Stimulated activated CD8-positive, alpha-beta memory T cell treated with anti-CD3 and anti-CD28 coated beads, Interleukin-7, amount 100 ng/mL, for 48 hours (primary cell): ENCODE data around the gene CCDC54.
"Not testable (repeated sequence)": the region's sequence is repeated elsewhere in the genome, so short reads cannot be mapped to it uniquely, and the experiment has no call there.

Experiments
- DNase-seq, 2 donors: peaks; one replicate each; pipeline ENCODE4 v3.0.0-alpha.2; 2020; ENCODE audit warnings: low read depth in 1 of 2; ENCODE audit errors: extremely low read depth in 1 of 2

CCDC54 gene

DNA sequence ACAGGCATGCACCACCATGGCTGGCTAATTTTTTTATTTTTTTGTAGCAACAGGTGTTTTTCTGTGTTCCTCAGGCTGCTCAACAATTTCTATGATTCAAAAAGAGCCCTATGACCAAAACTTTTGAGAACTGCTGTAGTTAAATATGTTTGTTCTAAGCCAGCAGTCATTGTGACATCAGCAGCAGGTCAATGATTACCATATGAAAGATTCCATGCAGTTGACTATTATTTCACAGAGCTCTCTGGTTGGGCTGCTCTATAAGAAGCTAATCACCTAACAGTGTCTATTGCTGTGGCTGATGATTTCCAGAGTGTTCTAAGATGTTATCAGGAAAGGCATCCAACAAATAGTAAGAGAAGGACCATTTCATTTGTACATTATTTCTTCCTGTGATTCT is at the start of gene CCDC54:
TSS of gene CCDC54 (plus strand) at position 289 of the 400 bp plus-strand sequence. CDS start 149 bp downstream, outside the sequence.
- no peak for DNase-seq

DNA sequence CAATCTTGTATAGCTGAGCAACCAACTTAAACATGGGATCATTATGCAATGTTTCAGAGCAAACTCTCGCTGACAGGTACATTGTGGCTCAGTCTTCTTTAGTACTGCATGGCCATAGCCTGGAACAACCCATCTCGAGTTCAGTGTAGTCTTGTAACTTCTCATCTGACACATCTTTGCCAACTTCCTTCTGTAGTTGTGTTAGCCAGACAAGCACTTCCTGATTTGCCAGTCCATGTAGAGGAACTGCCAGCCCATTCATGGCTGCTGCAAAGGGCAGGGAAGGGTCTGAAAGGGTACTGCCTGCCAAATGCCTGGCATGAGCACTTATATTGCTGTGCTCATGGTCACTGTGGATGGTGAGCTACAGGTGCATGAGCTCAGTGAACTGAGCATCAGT is 49.2 kb upstream of the CCDC54 start:
- DNase-seq: no peak

DNA sequence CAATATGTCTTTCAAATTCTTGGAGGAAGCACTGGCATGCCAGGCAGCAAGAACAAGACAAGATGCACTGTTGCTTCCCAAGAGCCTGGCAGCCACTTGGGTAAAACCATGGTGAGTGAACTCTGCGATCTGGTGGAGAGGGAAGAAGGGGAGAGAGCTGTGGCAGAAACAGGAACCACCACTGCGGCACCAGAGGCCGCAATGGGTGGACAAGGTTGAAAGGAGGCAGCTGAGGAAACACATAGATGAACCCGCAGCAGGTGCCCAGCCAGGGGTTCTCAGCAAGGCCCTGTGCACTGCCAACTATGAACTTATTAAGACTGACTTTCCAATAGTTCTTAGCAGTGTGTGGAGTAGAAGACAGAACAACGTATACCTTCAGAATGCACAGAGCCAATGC is 48.2 kb upstream of the CCDC54 start:
- DNase-seq: no peak

DNA sequence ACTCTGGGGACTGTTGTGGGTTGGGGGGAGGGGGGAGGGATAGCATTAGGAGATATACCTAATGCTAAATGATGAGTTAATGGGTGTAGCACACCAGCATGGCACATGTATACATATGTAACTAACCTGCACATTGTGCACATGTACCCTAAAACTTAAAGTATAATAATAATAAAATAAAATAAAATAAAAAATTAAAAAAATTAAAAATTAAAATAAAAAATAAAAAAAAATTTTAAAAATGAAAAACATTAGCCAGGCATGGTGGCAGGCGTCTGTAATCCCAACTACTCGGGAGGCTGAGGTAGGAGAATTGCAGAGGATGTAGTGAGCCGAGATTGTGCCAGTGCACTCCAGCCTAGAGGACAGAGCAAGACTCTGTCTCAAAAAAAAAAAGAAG is 37.5 kb upstream of the CCDC54 start:
- not testable (repeated sequence) for DNase-seq

DNA sequence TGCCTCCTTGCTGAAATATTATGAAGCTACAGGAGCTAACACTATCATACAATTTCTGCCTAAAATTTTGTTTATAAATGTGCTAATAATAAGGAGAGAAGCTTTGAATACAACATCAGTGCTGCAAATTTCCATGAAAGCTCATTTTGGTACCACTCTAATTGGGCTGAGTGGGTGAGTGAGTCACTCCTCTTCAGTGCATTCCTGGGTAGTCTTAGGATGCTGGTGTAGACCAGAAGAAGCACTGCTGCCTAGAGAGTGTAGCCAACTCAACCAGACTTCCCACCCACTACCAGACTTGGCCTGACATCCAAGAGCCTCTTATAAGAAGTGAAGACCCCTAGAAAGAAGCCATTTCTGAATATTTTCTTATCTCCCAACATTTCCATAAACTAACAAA is 32.5 kb upstream of the CCDC54 start:
- DNase-seq: no peak

DNA sequence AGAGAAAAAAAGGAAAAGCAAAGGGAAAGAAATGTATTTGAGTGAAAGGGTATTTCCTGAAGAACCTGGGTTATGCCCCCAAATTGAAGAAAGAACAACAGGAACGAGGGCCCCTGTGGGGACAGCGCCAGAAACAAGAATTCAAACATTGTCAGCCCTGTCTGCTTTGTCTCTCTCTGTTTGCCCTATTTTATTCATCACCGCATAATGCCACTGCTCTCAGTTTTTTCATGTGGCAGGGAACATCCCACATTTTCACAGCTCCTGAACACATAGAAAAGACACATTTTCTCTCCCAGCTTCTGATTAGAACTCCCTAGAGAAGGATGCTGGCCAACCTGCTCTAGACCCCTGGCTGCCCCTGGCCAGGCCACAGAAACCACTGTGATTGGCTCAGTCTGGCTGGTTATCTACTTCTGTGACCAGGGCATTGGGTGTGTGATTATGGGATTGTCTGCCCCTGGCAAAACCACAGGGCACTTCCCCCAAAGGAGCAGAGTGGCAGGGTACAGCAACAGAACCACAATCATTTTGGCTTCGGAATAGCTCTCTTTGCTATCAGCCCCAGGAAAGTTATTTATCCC is 31.3 kb upstream of the CCDC54 start:
- no peak for DNase-seq

DNA sequence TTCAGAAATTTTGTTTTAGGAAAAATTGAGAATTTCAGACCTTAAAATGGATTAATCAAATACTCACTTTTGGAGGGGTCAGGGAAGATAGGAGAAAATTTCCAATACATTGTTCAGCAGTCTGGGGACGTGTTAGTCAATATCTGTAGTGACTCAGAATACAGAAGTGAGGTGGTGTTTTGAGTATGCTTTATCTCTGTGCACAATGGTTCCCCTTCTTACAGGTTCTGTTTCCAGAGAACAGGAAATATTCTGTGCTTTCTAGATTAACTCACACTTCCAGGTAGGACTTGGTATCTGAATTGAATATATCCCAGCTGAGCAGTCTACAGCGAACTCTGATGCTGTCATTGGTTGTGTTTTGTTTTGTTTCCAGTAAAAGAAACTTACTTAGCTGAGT is 30.7 kb upstream of the CCDC54 start:
- DNase-seq: no peak

DNA sequence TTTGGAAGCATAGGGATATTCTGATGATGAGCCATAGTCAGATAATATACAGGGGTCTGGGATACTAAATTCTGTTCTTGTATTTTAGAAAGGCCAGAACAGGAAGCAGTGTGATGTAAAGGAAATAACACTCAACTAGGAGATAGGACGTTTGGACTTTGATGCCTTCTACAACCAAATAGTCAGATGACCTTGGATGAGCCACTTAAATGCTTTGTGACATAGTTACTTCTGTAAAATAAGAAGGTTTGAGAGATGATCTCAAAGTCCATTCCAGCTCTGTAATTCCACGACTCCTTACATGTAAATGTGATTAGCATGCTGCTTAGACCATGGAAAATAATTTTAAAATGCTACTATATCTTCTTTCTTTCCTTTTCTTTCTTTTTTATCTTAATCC is 29.5 kb upstream of the CCDC54 start:
- no peak for DNase-seq

DNA sequence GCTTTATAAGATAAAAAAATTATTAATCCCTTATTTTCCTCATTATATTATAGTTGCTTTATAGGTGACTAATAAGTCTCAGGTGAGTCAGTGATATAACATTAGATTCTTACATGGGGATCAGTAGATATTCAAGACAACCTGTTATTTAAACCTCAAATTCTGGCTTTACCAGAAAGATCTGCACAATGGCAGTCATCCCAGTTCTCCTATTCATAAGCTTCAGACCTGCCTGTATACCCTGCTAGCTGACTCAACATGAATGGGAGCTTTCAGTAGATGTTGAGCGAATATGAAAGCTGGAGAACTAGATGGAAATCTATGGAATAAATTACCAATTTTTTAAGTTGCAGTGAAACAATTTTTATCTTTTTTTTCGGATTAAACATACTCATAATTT is 20.5 kb upstream of the CCDC54 start:
- no peak for DNase-seq

DNA sequence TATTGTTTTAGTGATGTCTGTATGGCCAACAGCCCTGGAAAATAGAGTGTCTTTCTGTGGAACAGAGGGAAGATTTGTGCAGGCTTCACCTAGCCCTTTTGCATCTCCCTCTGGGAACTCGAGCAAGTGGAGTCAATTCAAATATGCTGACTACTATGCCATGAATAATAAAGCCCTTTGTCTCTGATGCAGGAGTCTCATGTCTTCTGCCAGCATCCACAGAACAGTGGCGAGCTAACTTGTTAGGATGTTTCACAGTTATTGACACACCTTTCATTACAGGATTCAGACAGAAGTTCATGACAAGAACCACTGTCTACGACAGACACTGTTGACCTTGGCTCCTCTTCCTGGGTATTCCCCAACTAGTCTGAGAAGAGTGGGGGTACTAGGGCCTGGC is 15.6 kb upstream of the CCDC54 start:
- DNase-seq: no peak

DNA sequence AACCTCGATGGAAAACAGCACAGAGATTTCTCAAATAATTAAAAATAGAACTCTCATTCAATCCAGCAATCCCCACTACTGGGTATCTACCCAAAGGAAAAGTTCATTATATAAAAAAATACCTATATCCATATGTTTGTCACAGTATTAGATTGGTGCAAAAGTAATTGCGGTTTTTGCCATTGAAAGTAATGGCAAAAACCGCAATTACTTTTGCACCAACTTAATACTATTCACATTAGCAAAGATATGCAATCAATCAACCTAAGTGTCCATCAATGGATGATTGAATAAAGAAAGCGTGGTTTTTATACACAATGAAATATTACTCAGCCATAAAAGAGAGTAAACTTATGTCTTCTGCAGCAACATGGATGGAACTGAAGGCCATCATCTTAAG is 12.2 kb upstream of the CCDC54 start:
- DNase-seq: no peak

DNA sequence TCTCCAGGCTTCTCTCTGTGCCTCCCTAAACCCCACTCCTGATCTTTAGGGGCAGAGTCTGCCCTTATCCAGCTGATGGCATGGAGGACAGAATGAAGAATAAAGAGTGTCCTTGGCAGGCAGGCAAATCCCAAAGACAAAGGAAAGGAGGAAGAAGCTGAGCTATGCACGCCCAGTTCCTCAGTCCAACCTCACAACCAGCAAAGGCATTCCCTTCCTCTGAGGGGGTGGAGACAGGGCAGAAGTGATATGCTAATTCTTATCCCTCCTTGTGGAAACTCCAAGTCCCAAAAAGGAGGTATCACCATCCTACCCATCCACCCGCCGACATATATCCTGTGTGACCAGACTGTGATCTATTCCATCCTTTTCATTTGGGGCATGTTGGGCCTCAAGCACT is 10.5 kb upstream of the CCDC54 start:
- no peak for DNase-seq

DNA sequence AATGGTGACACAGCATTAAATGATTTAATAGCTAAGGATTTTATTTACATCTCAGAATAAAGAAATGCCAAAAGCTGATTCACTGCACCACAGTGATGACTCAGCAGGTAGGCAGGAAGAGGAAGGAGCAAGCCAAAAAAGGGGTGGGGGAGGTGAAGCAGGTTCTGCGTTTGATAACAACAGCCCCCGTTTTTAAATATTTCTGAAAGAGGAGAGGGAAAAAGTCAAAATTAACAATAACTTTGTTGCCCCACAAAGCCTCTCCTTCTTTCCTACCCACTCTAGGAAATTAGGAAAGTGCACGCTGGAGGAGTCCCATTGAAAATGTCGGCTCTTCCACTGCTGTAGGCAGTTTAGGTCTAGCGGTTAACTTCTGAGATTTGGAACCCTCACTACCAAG is 9.9 kb upstream of the CCDC54 start:
- DNase-seq: no peak

DNA sequence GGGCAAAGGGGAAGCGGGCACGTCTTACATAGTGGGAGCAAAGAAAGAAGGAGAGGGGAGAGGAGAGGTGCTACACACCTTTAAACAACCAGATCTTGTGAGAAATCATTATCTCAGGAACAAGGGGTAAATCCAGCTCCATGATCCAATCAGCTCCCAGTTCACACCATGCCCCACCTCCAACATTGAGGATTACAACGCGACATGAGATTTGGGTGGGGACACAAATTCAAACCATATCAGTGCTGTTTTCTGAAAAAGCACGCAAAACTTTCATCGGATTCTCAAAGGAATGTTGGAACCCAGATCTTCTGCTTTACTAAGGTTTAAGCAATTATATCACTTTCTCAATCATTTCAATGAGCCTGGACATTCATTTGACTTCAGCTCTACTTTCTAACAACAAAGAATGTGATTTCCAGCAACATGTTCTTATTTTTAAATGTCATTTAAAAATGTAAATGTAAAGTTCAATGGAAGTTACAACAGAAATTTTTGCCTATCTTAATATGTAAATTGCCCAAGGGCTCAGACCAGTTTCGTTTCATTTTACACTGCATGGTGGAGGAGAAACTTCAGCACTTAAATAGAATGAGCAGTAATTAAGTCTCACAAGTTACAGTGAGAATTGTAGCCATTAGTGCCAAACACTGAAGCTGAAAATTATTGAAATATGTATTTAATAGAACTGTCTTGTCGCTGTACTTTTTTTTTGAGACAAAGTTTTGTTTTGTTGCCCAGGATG is 8.4 kb upstream of the CCDC54 start:
- DNase-seq: no peak

DNA sequence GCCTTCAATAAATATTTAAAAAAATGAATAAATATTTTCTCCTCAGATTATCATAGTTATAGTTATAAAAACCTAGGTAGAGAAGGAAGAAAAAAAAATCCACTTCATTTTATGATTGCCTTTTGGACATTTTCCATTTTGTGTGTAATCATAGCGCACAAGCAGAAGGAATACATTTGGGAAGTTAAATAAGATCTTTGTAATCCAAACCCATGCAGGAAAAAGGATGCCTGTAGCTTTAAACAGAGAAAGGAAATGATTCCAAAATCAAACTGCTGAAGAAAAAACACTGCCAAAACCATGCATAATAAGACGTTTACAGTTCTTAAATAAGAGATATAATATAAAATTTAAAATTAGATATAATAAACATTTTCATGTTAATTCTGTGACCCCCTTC is 7.4 kb upstream of the CCDC54 start:
- no peak for DNase-seq

DNA sequence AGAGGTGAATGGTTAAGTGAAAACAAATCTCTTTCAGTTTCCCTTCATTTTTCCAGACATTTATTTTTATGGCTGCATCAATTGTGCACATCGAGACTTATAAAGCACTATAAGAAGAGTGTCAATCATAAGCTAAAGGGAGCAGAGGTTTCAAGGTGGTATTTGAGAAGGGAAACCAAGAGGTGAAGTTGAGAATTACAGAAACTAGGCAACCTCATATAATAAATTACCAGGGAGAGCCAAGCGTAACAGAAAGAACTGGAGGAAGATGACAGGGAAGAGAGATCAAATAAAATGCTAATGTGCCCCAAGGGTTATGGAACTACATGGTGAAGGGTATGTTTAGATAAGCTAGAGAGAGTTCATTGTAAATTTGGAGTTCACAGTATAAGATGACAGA is 6.3 kb upstream of the CCDC54 start:
- no peak for DNase-seq

DNA sequence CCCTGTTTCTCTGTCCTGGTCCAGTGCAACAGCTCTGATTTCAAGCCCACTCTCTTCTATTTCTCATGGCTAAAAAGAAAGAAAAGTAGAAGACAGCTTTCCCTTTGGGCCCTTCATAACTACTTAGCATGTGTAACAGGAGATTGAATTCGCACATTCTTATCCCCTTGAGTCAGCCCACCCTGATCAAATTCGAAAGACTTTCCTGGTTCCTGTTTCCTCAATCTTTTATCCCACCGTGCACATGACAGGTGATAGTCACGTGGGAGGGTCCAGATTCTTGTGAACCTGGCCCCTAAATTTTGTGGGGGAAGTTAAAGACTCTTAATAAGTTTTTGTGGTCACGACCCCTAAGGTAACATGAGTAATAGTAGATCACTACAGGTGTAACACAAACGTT is 4.7 kb upstream of the CCDC54 start:
- DNase-seq: no peak

DNA sequence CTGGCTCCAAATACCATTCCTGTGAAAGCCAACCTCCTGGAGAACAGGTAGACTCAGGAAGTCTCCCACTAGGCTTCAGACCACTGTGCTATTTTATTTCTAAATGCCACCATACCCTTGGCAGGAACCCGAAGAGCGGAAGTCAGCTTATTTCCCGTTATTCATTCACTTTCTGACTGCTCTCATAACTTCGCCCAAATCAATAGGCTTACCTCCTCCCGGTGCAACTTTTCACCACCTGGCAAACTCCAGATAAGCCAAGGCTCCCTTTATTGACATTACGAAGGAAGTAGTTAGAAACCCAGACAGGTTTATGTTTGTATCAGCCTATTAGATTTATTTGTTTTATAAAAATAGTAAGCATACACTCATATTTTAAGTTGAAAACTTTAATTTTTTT is 3.3 kb upstream of the CCDC54 start:
- DNase-seq: no peak

DNA sequence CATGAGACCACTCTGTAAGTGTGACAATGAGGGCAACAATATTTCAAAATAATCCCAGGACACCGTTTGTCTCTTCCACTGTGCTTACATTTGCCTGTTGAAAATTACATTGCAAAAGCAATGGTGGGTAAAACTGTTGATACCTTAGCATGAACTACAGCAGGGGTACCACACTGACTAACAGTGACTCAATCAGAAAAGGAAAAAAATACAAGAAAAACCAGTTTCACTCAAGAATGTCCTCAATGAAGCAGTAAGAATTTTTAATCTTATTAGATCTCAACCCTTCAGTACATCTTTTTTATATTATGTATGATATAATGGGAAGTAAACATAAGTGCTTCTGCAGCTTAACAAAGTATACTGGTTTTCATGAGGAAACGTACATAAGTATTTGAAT is 1.6 kb upstream of the CCDC54 start:
- no peak for DNase-seq

DNA sequence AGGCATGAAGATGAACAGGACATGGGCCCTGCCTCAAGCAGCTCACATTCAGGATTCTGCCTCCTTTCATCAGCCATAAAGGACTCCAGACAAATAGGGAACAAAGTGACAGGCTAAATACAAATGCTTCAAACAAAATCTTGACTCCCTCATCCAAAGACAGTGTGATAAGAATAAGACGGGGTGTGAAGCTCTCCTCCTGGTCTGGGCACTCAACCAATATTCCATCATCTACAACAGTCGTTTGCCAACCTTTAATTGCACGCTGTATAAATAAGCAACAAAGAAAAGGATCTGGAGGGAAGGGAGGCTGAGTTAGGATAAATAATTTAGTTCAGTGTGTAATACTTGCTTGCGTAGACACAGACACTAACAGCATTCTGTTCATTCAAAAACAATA is 5.4 kb downstream of the CCDC54 start:
- DNase-seq: no peak

DNA sequence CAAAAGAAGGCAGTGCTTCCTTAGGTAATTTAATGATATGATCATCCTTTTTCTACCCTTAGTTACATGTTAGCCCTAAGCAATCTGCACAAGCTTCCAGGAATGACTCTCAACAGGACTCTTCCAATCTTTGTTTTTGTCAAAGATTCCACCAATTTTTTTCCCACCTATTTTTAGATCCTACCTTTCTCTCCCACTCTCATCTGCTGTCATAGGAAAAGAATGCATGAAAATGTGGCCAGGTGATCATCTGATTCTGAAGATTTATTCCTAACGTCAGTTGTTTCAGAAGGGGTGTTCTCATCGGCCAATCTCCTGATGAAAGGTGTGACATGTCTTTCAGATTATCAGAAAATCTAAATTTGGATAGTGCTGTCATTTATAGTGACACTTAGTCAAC is 7.2 kb downstream of the CCDC54 start:
- DNase-seq: no peak

DNA sequence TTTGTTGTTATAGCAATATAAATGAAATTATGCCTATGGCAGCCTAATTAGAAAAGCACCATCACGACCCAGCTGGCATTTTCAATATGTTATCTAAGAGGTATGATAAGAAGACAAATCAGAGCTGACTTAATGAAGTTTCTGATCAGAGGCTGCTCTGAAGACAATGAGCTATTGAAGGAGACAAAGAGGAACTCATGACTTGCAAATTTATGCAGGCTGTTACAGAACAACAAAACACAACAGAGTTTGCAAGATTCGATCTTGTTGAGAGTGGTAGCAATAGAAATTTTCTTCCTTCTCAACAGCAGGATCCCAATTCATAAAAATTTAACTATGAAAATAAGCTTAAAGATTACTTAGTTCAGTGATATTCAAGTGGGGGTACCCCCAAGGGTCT is 7.7 kb downstream of the CCDC54 start:
- DNase-seq: no peak

DNA sequence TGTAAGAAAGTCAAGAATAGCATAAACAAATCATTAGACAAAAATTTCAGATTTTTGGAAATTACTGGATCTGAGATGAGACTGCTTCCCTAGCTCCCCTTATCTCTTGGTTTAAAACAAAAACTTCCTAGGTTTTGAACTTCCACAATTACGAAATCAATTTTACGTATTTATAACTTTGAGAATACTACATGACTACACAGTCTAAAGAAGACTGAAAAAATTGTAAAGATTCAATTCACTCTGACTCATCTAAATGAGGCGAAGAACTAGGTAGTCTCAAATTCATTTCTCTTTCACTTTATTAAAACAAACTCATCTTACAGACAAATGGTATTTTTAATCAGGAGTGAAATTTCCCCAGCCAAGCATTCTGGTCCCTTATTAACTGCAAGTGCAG is 10.3 kb downstream of the CCDC54 start:
- no peak for DNase-seq
